ENCODE data around the gene RSRC1.
"Not testable (repeated sequence)": the region's sequence is repeated elsewhere in the genome, so short reads cannot be mapped to it uniquely, and the experiment has no call there.

Gene RSRC1

DNA sequence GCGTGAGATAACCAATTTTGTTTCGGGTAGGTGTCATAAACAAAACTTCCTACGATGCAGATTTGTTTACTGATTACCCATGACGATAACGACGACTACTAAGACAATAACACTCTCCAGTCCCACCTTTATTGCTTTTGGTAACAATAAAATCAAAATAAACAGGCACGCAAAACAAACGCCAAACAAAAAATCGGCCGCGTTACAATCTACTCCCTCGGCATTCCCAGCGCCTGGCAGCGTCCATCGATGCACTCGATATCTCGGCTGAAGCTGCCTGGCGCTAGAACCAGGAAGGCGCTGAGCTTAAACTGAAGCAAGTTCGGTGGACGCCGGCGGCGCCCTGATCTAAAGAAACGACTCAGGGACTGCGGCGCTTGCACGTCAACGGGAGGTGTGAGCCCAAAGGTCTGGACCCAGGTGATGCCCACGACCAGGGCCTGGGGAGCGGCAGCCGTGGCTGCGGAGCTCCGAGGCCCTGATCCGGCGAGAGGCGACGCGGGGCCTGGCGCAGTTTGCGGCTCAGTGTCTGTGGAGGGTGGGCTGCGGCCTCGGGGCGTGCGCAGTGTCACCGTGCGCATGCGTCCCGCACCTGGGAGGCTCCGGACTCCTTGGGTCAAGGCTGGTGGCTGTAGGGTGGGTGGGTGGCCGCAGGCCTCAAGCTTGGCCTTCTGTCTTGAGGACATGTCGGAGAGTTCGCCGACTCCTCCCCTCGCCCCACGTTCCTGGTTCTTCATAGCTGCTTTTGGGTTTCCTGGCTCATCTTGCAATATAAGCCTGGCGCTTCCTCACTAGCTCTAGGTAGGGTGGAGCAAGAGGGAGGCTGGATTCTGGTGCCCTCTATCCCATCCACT is at the start of gene RSRC1:
TSS of gene RSRC1 (plus strand) at position 286 of the 854 bp plus-strand sequence. CDS start 12,016 bp downstream, outside the sequence.
- in situ Hi-C loops (cut with MboI; ENCODE audit: low sequenced_read_pairs) = no loop called here

DNA sequence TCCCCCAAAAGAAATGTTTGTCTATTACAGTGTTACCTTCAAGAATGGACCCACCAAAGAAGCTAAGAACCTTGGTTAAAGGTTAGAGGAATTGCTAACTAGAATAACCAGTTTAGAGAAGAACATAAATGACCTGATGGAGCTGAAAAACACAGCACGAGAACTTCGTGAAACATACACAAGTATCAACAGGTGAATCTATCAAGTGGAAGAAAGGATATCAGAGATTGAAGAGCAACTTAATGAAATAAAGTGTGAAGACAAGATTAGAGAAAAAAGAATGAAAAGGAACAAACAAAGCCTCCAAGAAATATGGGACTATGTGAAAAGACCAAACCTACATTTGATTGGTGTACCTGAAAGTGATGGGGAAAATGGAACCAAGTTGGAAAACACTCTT is 44.3 kb upstream of the RSRC1 start:
- in situ Hi-C loops (cut with MboI; ENCODE audit: low sequenced_read_pairs) = not testable (repeated sequence)

DNA sequence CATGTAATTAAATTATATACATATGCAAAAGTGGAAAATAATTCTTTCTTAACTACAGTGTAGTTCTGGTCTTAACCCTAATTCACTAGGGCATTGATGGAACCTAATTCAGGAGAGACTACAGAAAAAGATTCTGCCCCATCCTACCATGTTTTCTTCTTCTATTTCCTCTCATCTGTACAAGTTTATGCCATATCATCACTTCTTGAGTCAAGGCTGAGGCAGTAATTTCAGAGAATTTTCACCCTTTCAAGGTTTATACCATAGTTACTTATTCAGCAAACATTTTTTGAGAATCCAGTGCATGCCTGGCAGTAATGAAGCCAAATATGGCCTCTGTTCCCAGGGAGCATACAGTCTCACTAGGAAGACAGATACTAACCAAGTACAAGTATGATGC is 37.1 kb upstream of the RSRC1 start:
- in situ Hi-C loops (cut with MboI; ENCODE audit: low sequenced_read_pairs) = no loop called here

- in situ Hi-C loops (cut with MboI; ENCODE audit: low sequenced_read_pairs) = no loop called here
These were observed 35.3 kb upstream of the RSRC1 start for GRCh38 chr3:158074591-158074990.

DNA sequence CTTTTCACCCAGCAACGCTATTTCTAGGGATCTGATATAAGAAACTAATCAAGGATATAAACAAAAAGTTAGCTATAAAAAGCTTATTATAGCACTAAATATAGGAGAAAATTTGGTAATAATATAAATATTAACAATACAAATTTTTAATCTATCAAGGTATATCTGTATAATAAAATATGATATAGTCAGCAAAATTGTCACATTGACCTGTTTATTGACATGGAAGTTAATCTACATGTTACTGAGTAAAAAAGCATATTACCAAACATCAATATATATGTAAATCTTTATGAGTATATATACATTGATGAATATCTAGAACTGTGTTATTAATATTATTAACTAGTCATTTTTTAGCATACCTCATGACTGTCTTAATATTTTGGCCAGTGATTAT is 30.3 kb upstream of the RSRC1 start:
- in situ Hi-C loops (cut with MboI; ENCODE audit: low sequenced_read_pairs) = no loop called here

DNA sequence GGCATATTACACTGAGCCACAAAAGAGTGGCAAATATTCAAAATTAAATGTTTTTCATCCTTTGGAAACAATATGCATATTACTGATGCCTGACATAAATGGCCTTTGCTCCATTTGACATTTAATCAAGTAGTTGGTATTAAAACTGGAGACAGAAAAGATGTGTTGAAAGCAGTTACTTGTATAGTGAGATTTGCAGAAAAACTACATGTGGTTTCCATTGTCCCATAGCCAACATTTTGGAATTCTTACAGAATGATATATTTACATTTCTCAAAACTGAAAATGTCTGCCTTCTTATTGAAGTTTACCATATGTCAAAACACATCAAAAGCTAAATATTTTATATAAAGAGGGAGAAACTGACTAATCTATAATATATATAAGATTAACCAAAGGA is 25.2 kb upstream of the RSRC1 start:
- in situ Hi-C loops (cut with MboI; ENCODE audit: low sequenced_read_pairs) = no loop called here

GRCh38 chr3:158085358-158085757 is 24.5 kb upstream of the RSRC1 start:
- in situ Hi-C loops (cut with MboI; ENCODE audit: low sequenced_read_pairs) = no loop called here

DNA sequence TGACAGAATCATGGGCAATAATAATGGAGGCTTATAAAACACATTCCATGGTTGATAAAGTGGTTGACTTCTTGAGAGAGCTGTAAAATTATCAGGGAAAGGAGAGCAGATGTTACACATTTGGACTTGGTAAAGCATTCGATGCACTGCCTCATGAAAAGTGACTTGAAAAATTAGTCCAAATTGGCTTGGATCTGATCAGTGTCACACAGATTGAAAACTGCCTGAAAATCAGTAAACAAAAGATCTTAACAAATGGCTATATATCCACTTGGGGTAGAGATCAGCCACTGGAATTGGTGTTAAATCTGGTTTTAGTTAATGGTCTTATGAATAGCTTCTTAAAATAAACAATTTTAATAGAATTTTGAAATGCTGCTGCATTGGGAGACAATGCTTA is 24.0 kb upstream of the RSRC1 start:
- in situ Hi-C loops (cut with MboI; ENCODE audit: low sequenced_read_pairs) = no loop called here

GRCh38 chr3:158086361-158086760 is 23.5 kb upstream of the RSRC1 start:
- in situ Hi-C loops (cut with MboI; ENCODE audit: low sequenced_read_pairs) = no loop called here

DNA sequence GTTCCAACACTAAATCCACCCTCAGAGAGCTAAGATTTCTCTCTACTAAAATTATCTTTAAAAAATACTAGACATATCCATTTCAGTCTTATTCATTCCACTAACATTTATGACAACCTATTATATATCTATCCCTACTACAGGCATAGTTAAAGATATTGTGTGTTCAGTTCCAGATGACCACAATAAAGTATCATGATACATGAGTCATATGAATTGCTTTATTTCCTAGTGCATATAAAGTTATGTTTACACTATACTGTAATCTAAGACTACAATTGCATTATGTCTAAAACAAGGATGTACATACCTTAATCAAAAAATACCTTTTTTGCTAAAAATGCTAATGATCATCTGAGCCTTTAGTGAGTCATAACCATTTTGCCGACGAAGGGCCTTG is 23.1 kb upstream of the RSRC1 start:
- in situ Hi-C loops (cut with MboI; ENCODE audit: low sequenced_read_pairs) = no loop called here

- in situ Hi-C loops (cut with MboI; ENCODE audit: low sequenced_read_pairs) = no loop called here
These were observed 18.4 kb upstream of the RSRC1 start for GRCh38 chr3:158091531-158091930.

DNA sequence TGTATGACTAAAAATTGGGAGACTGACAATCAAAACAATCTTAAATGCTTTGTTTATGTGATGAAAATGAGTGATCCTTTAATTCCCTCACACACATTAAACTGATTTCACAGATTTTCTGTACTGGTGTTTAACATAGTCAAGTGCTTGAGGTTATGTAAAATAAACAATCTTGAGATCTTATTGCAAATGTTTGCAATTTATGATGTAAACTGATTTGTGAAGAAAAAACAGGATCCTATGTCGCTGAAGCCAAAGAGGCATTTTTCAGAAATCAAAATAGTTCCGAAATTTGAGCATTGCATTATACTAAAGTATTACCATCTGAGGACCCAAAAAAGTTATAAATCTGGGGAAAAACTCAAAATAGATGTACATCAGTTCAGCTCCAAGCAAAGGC is 16.4 kb upstream of the RSRC1 start:
- in situ Hi-C loops (cut with MboI; ENCODE audit: low sequenced_read_pairs) = no loop called here

- in situ Hi-C loops (cut with MboI; ENCODE audit: low sequenced_read_pairs) = no loop called here
These were observed 15.4 kb upstream of the RSRC1 start for GRCh38 chr3:158094235-158095110.

GRCh38 chr3:158095111-158095813 is 14.6 kb upstream of the RSRC1 start:
- in situ Hi-C loops (cut with MboI; ENCODE audit: low sequenced_read_pairs) = no loop called here

- in situ Hi-C loops (cut with MboI; ENCODE audit: low sequenced_read_pairs) = no loop called here
These were observed 13.8 kb upstream of the RSRC1 start for GRCh38 chr3:158095814-158096704.

- in situ Hi-C loops (cut with MboI; ENCODE audit: low sequenced_read_pairs) = no loop called here
These were observed 12.8 kb upstream of the RSRC1 start for GRCh38 chr3:158097081-158097592.

- in situ Hi-C loops (cut with MboI; ENCODE audit: low sequenced_read_pairs) = no loop called here
These were observed 12.1 kb upstream of the RSRC1 start for GRCh38 chr3:158097593-158098308.

DNA sequence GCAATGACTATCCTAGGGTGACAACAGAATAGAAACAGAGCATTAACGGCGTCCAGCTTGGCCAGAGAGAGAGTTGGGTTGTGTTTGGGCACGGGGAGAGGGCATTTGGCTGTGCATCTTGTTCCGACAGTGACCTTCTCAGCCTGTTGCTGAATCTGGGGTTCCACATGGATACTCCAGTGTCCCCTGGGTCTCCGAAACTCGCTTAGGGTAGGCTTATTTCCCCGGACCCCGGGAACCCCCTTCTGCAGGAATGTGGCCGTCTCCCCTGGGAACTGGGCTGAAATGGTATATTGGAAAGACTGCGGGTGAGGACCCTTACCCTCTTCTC is 11.6 kb upstream of the RSRC1 start:
- in situ Hi-C loops (cut with MboI; ENCODE audit: low sequenced_read_pairs) = no loop called here

GRCh38 chr3:158098834-158099424 is 11.0 kb upstream of the RSRC1 start:
- in situ Hi-C loops (cut with MboI; ENCODE audit: low sequenced_read_pairs) = no loop called here
